HepG2 (cell line): ENCODE results near the gene CTDP1. TPM values are rescaled to one million over a fixed set of nuclear protein-coding genes. Genes with fewer than 3 reads are reported as not detected.

Experiments used
- ATF2 ChIP-seq: sonication (generic); formaldehyde crosslinking; IDR thresholded peaks from 2 replicates; pipeline ENCODE4 v1.4.0; 2020; ENCODE audit warnings: missing genetic modification reagents
- DNMT3B ChIP-seq: conservative IDR thresholded peaks from 2 replicates; pipeline ENCODE4 v1.6.1; 2016; ENCODE audit warnings: missing biosample characterization, control low read depth
- GABPB1 ChIP-seq: IDR thresholded peaks from 2 replicates; pipeline ENCODE4 v1.6.1; 2016; ENCODE audit warnings: mild to moderate bottlenecking, missing genetic modification reagents, moderate library complexity, missing compliant biosample characterization
- HES4 ChIP-seq: sonication (generic); formaldehyde crosslinking; IDR thresholded peaks from 2 replicates; pipeline ENCODE4 v1.9.0; 2021; ENCODE audit warnings: mild to moderate bottlenecking, missing genetic modification reagents, borderline replicate concordance
- HNF4A ChIP-seq: sonication (generic); formaldehyde crosslinking; IDR thresholded peaks from 2 replicates; pipeline ENCODE4 v1.4.0; 2020; ENCODE audit warnings: missing genetic modification reagents
- IRX3 ChIP-seq: sonication (generic); formaldehyde crosslinking; IDR thresholded peaks from 2 replicates; pipeline ENCODE4 v1.8.1; 2023; ENCODE audit warnings: mild to moderate bottlenecking, low read depth, missing genetic modification reagents, borderline replicate concordance
- KDM3A ChIP-seq: IDR thresholded peaks from 2 replicates; pipeline ENCODE4 v1.6.1; 2018; ENCODE audit warnings: low read depth, missing compliant biosample characterization
- NFKB2 ChIP-seq: sonication (generic); formaldehyde crosslinking; IDR thresholded peaks from 2 replicates; pipeline ENCODE4 v1.4.0; 2020; ENCODE audit warnings: missing genetic modification reagents, borderline replicate concordance
- NR2C2 ChIP-seq: sonication (generic); formaldehyde crosslinking; IDR thresholded peaks from 2 replicates; pipeline ENCODE4 v1.4.0; 2020; ENCODE audit warnings: missing genetic modification reagents, mild to moderate bottlenecking, moderate library complexity, borderline replicate concordance
- TBX2 ChIP-seq: sonication (generic); formaldehyde crosslinking; IDR thresholded peaks from 2 replicates; pipeline ENCODE4 v1.5.0; 2020; ENCODE audit warnings: missing genetic modification reagents, mild to moderate bottlenecking, borderline replicate concordance
- TP53 ChIP-seq: sonication (generic); formaldehyde crosslinking; conservative IDR thresholded peaks from 2 replicates; pipeline ENCODE4 v1.4.0; 2020; ENCODE audit warnings: missing genetic modification reagents
- ZNF124 ChIP-seq: sonication (generic); formaldehyde crosslinking; IDR thresholded peaks from 2 replicates; pipeline ENCODE4 v1.4.0; 2020; ENCODE audit warnings: missing genetic modification reagents
- ZNF17 ChIP-seq: sonication (generic); formaldehyde crosslinking; IDR thresholded peaks from 2 replicates; pipeline ENCODE4 v1.5.0; 2020; ENCODE audit warnings: mild to moderate bottlenecking, missing genetic modification reagents
- ZNF407 ChIP-seq: sonication (generic); formaldehyde crosslinking; IDR thresholded peaks from one replicate; pipeline ENCODE4 v1.5.1; 2020; ENCODE audit warnings: mild to moderate bottlenecking, missing genetic modification reagents; ENCODE audit errors: not compliant biosample characterization
- ZNF484 ChIP-seq: sonication (generic); formaldehyde crosslinking; IDR thresholded peaks from 2 replicates; pipeline ENCODE4 v1.5.1; 2020; ENCODE audit warnings: mild to moderate bottlenecking, low read depth, missing genetic modification reagents, borderline replicate concordance
- ZNF552 ChIP-seq: sonication (generic); formaldehyde crosslinking; IDR thresholded peaks from 2 replicates; pipeline ENCODE4 v1.9.0; 2022; ENCODE audit warnings: missing genetic modification reagents, mild to moderate bottlenecking, borderline replicate concordance
- ZNF674 ChIP-seq: sonication (generic); formaldehyde crosslinking; IDR thresholded peaks from 2 replicates; pipeline ENCODE4 v1.5.0; 2020; ENCODE audit warnings: low read depth, mild to moderate bottlenecking, missing genetic modification reagents
- polyA plus RNA-seq, 8 experiments: library from polyadenylated mRNA; depleted of rRNA in 3 of 8; stranded (reverse) in 7 of 8; unstranded in 1 of 8; fragments of >200 nt; fragmentation: Illumina TruSeq in 4 of 8; extraction: Trizol in 4 of 8; gene quantifications; 2 replicates each; pipeline versions ENCODE4 v1.2.1 to v1.2.3, GENCODE V29; 2011 to 2016; ENCODE audit warnings: low read depth in 4 of 8, missing spikeins in 1 of 8, mixed read lengths in 1 of 8; ENCODE audit not compliant: insufficient read depth in 1 of 8
- total RNA-seq, 5 experiments: library from RNA; depleted of rRNA; stranded (reverse); fragments of >200 nt; fragmentation: Illumina TruSeq; extraction: Trizol; gene quantifications; 2 replicates each; pipeline ENCODE4 v1.2.3, GENCODE V29; 2016; ENCODE audit warnings: low read depth in 1 of 5
- TF ChIP-seq, protein P1 (sequence below): sonication (generic); formaldehyde crosslinking; IDR thresholded peaks from 2 replicates; pipeline ENCODE4 v1.5.0; 2020; ENCODE audit warnings: mild to moderate bottlenecking, missing genetic modification reagents, borderline replicate concordance

CTDP1 gene
- total and polyA plus RNA-seq, 2 of the 13 experiments (the other 11 are each of a cell fraction or from before 2014, with no cell fraction given): 6.9 to 11.0 TPM

DNA sequence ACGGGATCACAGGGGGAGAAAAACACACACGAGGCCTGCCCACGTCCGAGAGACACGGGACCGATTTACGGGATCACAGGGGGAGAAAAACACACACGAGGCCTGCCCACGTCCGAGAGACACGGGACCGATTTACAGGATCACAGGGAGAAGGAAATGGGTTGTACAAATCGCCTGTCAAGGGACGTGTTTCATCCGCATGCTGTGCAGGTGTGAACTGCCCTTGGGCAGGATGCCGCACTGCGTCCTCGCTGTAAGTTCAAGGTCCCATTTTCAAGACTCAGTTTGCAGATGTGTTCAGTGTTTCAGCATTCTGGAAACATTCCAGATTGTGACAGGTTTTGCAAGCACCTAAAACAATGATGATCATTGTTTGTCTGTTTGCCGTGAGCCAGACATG lies 115.8 kb downstream of the CTDP1 start (continued):
- peak; percentile 27; the same call in 1 of the 2 replicates for TF ChIP-seq GABPB1 (CRISPR knock-in tag)
- TF ChIP-seq, protein P1, sequence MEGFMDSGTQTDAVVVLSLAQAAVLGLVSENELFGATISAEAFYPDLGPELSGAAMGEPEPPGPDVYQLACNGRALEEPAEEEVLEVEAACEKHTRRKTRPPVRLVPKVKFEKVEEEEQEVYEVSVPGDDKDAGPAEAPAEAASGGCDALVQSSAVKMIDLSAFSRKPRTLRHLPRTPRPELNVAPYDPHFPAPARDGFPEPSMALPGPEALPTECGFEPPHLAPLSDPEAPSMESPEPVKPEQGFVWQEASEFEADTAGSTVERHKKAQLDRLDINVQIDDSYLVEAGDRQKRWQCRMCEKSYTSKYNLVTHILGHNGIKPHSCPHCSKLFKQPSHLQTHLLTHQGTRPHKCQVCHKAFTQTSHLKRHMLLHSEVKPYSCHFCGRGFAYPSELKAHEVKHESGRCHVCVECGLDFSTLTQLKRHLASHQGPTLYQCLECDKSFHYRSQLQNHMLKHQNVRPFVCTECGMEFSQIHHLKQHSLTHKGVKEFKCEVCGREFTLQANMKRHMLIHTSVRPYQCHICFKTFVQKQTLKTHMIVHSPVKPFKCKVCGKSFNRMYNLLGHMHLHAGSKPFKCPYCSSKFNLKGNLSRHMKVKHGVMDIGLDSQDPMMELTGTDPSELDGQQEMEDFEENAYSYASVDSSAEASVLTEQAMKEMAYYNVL (CRISPR knock-in tag): no peak
- TF ChIP-seq HNF4A (CRISPR knock-in tag): peak; percentile 69
- no peak for TF ChIP-seq ZNF484 (CRISPR knock-in tag)
- TF ChIP-seq ZNF17: no peak
- TF ChIP-seq TBX2 (CRISPR knock-in tag): peak; percentile 92; the same call in 1 of the 2 replicates
- TF ChIP-seq TP53: no peak
- TF ChIP-seq ZNF674 (CRISPR knock-in tag): no peak
- TF ChIP-seq NFKB2 (CRISPR knock-in tag): no peak
- no peak for TF ChIP-seq ZNF552 (CRISPR knock-in tag)
- TF ChIP-seq HES4 (CRISPR knock-in tag): no peak
- TF ChIP-seq ZNF124 (CRISPR knock-in tag): no peak
- 0 out of 2 replicates have a peak, but pooled peaks have one; percentile 58 for TF ChIP-seq DNMT3B (CRISPR knock-in tag)
- no peak for TF ChIP-seq ZNF407
- no peak for TF ChIP-seq KDM3A
- no peak for TF ChIP-seq IRX3 (CRISPR knock-in tag)
- no peak for TF ChIP-seq ATF2 (CRISPR knock-in tag)
- TF ChIP-seq NR2C2 (CRISPR knock-in tag): peak; percentile 56
